Endothelial cell of hepatic sinusoid (primary cell): ENCODE results near the gene CACNG7.

ENCODE experiments used
- in situ Hi-C: cut with HindIII; loops from 2 replicates; pipeline ENCODE4 v1.10.0; 2017; ENCODE audit warnings: low sequenced_read_pairs

Gene CACNG7

DNA sequence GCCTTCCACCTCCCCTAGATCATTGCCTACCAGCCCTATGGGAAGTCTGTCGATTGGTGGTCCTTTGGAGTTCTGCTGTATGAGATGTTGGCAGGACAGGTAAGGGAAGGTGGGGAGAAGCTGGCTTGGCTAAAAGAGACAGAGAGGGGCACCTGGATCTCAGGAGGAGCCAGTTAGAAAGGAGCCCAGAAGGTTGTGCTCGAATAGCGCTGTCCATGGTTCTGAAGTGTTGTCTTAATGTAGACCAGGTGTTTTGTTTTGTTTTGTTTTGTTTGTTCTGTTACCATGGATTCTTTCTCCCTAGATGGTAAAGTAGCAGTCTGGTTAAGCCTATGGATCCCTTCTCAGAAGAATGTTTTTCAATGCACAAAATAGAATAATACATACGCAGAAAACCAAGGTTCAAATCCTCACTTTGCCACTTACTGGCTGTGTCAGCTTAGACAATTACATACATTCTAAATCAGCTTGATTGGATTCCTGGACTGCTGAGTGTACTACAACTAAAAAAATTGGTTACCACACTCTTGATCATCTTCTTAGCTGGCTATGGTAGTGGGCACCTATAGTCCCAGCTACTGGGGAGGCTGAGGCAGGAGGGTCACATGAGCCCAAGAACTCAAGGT is 5.9 kb upstream of the CACNG7 start:
- in situ Hi-C loops = loop anchor here (10.0 to 25.0 kb wide), 2 partner anchors 52 to 134 kb away; no protein-coding TSS in a partner anchor

DNA sequence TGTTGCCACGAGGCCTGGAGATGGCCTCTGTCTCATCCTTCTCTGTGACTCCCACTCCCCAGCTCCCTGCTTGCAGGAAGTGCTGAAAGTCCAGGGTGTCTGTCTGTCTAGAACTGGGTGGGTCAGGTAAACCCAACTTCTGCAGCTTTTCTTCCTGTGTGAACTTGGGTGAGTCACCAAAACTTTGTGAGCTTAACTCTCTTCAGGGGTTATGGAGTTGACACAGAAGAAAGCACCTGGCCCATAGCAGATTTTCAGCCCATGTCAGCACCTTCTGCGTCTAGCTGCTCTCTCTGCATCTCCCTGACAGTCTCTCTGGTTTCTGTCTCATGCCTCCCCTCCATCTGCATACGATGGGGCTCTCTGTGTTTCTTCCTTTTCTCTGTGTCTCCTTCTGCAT is 4.2 kb upstream of the CACNG7 start:
- in situ Hi-C loops = loop anchor here (10.0 to 25.0 kb wide), 2 partner anchors 50 to 132 kb away; no protein-coding TSS in a partner anchor

DNA sequence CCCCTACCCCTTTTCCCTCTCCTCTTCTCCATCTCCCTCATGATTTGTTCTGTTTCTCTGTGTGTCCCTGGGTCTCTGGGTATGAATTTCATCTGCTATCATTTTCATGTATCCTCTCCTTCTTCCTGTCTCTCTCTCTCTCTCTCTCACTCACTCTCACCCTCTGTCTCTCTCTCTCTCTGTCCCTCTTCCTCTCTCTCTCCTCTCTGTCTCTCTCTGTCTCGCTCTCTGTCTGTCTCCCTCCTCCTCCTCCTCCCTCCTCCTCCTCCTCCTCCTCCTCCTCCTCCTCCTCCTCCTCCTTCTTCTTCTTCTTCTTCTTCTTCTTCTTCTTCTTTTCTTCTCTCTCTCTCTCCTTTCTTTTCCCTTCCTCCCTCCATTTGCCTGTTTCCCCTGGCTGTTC is 3.3 kb upstream of the CACNG7 start:
- in situ Hi-C loops = loop anchor here (10.0 to 25.0 kb wide), 2 partner anchors 49 to 132 kb away; no protein-coding TSS in a partner anchor

DNA sequence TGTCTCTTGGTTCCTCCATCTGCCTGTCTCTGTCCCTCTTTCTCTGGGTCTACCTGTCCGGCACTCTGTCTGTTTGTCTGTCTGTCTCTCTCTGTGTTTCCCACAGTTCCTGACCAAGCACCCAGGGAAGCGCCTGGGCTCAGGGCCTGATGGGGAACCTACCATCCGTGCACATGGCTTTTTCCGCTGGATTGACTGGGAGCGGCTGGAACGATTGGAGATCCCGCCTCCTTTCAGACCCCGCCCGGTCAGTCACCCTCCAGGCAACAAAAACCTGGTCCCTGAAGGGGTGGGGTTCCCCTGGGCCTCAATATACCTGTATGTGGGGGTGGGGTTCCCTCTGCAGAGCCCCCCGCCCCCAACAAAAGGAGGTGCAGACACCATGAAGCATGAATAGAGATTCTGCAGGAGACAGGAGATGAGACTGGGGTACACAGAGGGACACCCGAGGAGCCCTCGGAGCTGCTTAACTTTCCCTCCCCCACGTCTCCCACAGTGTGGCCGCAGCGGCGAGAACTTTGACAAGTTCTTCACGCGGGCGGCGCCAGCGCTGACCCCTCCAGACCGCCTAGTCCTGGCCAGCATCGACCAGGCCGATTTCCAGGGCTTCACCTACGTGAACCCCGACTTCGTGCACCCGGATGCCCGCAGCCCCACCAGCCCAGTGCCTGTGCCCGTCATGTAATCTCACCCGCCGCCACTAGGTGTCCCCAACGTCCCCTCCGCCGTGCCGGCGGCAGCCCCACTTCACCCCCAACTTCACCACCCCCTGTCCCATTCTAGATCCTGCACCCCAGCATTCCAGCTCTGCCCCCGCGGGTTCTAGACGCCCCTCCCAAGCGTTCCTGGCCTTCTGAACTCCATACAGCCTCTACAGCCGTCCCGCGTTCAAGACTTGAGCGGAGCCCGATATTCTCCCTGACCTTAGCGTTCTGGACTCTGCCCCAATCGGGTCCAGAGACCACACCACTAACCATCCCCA is 2.6 kb upstream of the CACNG7 start:
- in situ Hi-C loops = loop anchor here (10.0 to 25.0 kb wide), 2 partner anchors 48 to 131 kb away; no protein-coding TSS in a partner anchor

DNA sequence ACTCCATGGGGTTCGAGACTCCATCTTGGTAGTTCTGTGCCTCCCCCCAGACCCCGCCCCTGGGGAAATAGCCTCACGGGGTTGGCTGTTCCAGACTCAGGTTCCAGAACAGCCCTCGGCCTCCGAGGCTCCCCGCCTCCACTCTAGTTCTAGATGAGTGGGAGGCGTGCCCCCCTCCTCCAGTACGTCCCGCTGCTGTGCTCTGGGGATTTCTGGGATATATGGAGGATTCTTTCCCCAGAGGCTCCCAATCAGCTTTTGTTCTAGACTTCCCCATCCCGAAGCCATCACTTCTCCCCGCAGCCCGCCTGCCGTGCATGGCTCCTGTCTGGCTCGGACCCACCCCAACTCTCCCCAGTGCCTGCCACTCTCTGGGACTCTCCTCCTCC is 1.9 kb upstream of the CACNG7 start:
- in situ Hi-C loops = loop anchor here (10.0 to 25.0 kb wide), 2 partner anchors 48 to 130 kb away; no protein-coding TSS in a partner anchor

DNA sequence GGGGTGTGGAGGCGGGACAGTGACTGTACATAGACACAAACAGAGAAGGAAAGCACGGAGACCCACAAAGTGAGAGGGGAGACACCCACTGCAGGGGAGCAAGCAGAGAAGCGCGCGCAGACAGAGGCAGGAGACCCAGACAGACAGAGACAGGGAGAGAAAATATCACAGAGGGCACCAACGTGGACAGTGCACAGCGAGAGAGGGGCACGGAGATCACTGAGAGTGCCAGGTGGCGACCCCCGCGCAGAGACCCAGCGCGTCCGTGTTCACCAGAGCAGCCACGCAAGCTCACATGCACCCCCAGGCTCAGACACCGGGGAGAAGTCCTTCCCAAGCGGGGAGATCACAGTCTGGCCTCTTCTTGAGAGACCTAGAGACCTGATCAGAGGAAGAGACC is 1.4 kb upstream of the CACNG7 start:
- in situ Hi-C loops = loop anchor here (10.0 to 25.0 kb wide), 2 partner anchors 47 to 130 kb away; no protein-coding TSS in a partner anchor

DNA sequence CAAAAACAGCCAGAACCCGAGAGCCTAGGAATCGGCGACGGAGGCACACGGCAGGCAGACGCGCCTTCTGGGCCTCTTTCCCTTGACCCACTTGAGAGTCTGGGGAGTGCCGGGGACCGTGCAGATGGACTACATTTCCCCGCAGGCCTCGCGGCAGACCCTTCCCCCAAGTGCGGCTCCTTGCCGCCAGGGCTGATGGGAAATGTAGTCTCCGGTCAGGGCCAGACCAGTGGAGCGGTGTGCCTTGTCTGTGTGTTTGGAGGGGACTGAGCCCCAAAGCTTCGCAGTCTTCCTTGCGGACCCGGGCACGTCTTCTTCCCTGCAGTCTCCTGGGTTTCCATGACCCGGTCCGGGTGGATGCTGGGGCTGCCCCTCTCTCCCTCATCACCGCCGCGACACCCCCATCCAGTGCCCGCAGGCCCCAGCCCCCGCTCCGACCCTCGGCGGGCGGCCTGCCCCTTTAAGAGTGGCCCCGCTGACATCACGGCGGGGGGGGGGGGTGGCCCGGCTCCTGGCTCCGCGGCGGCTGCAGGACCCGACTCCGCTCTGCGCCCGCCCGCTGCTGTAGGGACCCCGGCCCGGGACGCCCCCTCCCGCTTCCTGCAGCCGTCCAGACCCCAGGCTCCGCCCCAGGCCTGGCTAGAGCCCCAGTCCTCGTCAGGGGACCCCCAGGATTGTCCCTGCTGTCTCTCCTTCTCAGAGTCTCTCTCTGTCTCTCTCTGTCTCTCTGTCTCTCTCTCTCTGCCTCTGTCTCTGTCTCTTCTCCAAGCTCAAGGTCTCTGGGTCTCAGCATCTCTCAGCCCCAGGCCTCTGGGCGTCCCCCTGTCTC is 758 bp upstream of the CACNG7 start:
- in situ Hi-C loops = loop anchor here (10.0 to 25.0 kb wide), 2 partner anchors 46 to 129 kb away; no protein-coding TSS in a partner anchor

DNA sequence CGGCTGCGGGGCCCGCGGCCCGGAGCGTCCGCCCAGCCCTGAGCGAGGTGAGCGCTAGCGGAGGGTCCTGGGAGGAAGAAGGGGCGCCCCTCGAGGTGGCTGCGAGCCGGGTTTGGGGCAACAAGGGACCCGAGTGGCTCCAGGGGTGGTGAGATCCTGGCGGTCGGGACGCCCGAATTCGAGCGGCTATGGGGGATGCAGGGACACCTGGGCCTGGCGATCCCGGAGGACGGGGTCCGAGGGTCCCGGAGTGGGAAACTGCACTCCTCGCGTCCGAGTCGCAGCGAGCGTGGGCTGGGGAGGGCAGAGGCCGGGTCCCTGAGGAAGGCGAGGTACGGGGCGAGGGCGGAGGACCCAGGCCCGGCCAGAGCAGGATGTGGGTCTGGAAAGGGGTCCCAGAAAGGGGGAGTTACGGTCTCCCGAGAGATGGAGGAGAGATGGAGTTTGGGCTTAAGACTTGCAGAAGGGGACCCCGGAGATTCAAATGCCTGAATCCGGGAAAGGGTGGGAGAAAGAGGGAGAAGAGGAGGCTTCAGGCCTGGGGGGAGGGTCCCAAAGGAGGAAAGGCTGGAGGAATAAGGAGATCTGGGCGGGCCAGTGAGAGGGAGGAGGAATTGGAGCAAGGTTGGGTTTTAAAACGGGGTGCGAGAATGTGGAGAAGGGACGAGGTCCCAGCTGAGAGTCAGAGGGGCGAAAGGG is 542 bp downstream of the CACNG7 start:
- in situ Hi-C loops = loop anchor here (10.0 to 25.0 kb wide), 2 partner anchors 45 to 128 kb away; no protein-coding TSS in a partner anchor

DNA sequence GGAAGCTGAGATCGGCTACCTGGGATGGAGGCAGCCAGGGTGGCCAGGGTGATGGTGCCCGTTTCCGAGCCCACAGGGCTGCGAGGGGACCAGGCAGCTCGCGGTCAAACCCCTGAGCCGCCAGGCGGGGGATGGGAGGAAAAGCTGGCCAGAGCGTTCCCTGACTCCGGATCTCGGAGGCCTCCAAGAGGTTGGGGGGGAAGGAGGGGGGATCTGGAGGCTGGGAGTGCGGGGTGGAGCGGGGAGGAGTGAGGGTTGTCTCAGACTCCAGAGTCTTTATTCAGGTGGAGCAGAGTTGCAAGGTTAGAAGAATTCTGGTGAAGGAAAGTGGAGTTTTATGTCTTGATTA is 1.1 kb downstream of the CACNG7 start:
- in situ Hi-C loops = loop anchor here (25.0 kb wide), 1 partner anchor 127 kb away; no protein-coding TSS in a partner anchor

DNA sequence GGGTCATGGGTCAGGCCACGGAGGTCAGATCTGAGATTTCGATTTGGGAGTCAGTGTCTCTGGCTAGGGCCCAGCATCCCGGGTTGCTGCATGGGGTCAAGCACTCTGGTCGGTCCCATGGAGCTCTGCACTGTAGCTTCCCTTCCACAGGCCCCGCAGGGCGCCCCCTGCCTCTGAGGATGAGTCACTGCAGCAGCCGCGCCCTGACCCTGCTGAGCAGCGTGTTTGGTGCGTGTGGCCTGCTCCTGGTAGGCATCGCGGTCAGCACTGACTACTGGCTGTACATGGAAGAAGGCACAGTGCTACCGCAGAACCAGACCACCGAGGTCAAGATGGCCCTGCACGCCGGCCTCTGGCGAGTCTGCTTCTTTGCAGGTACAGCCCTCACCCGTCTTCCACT is 3.6 kb downstream of the CACNG7 start:
- in situ Hi-C loops = loop anchor here (25.0 kb wide), 1 partner anchor 125 kb away; no protein-coding TSS in a partner anchor

DNA sequence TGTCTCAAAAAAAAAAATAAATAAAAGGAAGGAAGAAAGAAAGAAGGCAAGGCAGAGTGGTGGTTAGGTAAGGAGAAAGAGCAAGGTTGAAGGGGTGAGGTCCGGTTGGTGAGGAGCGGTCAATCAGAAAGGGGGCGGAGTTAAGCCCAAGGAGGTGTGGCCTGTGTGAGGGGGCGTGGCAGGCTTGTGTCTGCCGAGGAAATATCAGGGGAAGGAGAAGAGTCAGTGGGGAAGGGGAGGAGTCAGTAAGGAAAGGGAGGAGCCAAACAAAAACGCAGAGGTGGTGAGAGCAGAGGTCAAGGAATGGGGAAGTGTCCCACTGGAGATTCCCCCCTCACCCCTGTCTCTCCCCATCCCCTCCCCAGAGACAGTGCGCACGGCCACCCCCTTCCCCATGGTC is 5.9 kb downstream of the CACNG7 start:
- in situ Hi-C loops = loop anchor here (25.0 kb wide), 1 partner anchor 122 kb away; no protein-coding TSS in a partner anchor

DNA sequence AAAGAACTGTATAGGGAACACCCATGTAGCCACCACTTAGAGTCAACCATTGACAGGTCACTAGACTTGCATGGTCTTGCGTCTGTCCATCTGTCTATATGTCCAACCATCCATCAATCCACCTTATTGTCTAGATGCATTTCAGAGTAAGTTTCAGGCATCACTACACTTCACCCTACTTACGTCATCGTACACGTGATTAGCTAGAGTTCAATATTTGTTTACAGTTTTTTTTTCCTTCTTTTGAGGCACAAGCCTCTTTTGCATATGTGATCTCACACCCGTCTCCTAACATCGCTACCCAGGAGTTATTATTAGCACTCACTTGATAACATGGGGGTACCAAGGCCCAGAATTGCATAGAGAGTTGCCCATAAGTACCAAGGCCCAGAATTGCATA is 6.9 kb downstream of the CACNG7 start:
- in situ Hi-C loops = loop anchor here (25.0 kb wide), 1 partner anchor 121 kb away; no protein-coding TSS in a partner anchor

DNA sequence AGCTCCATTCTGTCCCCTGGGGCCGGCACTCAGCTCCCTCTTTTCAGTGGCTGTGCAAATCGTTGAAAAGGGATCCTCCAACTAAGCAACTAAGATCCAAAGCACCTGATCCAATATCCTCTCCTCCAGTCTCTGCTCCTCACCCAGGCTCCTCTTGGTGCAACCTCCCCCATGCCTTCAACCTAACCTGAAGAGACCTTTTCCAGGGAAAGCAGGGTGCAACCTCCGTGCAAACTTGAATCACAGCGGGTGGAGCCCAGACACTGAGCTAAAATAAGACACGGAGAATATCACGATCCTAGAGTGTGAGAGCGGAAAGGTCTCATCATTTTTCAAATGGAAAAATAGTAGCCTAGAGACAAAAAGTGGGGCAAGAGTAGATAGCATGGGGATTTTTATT is 8.3 kb downstream of the CACNG7 start:
- in situ Hi-C loops = loop anchor here (25.0 kb wide), 1 partner anchor 120 kb away; no protein-coding TSS in a partner anchor

DNA sequence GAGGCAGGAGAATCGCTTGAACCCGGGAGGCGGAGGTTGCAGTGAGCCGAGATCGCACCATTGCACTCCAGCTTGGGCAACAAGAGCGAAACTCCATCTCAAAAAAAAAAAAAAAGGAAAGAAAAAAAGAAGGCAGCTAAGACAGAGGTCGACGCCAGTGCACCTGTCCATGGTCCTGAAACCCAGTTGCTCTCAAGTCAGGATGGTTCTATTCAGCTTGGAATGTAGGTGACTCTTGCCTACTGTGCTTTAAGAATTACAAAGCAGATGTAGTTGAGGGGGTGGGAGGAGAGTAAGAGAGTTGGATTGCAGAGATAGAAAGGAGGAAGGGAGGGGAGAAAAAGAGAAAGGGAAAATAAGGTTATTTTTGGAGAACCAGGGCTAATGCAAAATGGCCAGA is 18.7 kb downstream of the CACNG7 start:
- in situ Hi-C loops = no loop called here

DNA sequence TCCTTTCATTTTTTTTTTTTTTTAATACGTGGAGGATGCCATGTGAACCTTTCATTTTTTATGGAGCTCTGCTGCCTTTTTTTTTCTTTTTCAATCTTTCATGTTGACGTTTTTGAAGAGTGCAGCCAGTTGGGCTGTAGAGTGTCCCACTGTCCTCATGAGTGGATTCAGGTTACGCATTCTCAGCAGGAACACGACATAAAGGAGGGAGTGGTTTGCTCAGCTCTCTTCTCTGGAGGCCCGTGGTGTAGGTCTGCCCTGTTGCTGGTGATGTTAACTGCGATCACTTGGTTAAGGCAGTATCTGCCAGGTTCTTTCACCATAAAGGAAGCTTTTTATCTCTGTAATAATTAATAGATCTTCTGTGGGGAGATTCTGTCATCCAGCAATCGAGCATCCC is 27.0 kb downstream of the CACNG7 start:
- in situ Hi-C loops = no loop called here

DNA sequence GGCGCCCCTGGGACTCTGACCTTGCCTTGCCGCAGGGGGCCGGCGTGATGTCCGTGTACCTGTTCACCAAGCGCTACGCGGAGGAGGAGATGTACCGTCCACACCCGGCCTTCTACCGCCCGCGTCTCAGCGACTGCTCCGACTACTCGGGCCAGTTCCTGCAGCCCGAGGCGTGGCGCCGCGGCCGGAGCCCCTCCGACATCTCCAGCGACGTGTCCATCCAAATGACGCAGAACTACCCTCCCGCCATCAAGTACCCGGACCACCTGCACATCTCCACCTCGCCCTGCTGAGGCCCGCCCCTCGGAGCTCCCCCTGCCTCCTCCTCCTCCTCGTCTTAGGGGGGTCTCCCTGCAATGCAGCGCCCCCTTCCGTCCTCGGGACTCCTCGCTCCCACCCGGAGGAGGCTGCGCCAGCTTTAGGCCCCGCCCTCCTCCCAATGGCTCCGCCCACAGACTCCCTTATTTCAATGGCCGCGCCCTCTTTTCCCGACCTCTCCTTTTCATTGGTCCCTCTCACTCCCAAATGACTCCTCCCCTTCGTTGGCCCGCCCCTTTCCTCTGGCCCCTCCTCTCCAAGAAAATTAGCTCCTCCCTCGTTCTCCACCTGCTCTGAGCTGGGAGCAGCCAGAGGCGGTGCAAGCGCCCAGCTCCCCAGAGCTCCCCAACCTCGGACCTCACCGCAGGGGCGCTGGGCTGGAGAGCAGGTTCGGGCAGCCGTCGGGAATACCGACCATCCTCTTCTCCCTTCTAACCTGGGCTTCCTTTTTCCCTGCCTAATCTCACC is 33.1 kb downstream of the CACNG7 start:
- in situ Hi-C loops = no loop called here

DNA sequence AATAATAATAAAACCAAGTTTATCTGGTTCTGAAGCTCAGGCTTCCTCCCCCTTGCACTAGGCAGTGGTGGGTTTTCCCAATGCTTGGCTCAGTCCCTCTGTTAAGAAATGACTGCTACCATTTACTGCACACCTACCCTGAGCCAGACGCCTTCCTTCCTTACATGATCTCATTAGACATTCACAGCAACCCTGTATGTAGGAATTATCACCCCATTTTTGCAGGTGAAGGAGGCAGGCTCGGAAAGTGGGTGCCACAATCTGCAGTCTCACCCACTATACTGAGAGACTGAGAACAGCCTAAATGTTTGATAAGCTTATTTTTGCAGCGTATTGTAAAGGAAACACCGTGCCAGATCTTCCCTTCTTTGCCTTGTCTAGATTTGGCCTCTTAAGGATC is 35.3 kb downstream of the CACNG7 start:
- in situ Hi-C loops = no loop called here

DNA sequence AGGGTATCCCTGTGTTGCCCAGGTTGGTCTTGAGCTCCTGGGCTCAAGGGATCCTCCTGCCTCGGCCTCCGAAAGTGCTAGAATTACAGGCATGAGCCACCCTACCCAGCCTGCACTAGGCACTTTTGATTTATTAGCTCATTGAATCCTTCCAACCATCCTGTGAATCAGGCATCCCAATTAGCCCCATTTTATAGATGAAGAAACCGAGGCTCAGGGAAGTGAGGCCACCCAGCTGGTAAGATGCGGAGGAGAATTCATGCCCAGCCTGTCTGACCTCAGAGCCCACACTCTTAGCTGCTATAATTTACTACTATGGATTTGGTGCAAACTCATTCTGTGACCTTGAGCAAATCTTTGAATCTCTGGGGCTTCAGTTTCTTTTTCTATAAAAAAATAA is 35.9 kb downstream of the CACNG7 start:
- in situ Hi-C loops = no loop called here

DNA sequence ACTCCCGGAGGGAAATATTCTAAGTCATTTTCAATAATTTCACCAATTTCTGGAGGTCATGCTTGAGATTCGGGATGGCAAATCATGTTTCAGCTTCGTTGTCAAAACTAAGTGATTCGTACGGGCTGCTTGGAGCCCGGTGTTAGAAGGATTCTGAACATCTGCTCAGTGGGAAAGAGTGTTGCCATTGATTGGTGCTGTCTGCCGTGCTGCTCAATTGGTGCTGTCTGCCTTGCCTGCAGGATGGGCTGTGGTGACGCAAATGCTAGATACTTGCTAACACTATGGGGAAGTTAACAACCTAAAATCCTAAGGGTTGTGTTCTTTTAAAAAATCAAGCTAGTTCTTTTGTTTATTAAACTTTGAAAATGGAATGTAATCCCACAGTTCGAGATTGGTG is 36.4 kb downstream of the CACNG7 start:
- in situ Hi-C loops = no loop called here
